GM21576 (cell line): ENCODE data around the gene ABCB8.
A peak's percentile ranks its signal among the peaks of the same experiment; 100 is the strongest.

Source experiments
- ATAC-seq: cut with Tn5 transposase; IDR thresholded peaks from one replicate; pipeline ENCODE4 v1.9.1; 2021; ENCODE audit warnings: mild to moderate bottlenecking, moderate library complexity; ENCODE audit not compliant: unreplicated experiment

The ABCB8 gene

DNA sequence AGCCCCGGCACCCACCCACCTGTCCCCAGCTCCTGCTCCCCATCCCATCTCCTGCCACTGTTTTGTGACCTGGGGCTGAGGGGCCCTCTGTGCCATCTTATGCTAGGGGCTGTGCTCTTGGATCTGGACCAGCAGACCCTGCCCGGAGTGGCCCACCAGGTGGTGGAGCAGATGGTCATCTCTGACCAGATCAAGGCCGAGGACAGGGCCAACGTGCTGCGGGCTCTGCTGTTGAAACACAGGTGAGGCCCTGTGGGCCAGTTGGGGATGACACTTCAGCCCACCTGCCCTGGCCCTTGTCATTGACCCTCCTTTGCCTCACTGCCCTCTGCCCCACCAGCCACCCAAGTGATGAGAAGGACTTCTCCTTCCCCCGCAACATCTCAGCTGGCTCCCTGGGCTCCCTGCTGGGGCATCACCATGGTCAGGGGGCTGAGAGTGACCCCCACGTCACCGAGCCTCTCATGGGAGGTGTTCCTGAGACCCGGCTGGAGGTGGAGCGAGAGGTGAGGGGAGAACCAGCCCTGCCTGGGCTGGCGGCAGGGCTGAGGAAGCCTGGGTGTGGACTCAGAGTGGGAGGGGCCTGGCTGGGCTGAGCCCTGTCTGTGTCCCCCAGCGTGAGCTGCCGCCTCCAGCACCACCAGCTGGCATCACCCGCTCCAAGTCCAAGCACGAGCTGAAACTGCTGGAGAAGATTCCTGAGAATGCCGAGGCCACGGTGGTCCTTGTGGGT is 41.8 kb downstream of the ABCB8 start:
- ATAC-seq, result no peak

DNA sequence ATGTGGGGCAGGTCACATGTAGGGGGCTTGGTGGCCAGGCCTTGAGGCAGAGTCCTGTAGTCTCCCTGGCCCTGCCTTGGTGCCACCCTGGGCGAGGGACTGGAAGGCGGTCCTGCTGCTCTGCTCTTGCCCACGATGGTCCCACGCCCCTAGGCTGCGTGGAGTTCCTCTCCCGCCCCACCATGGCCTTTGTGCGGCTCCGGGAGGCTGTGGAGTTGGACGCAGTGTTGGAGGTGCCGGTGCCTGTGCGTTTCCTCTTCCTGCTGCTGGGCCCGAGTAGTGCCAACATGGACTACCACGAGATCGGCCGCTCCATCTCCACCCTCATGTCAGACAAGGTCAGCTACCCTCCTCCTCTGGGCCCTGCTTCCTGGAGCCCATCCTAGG is 42.3 kb downstream of the ABCB8 start:
- no peak for ATAC-seq

DNA sequence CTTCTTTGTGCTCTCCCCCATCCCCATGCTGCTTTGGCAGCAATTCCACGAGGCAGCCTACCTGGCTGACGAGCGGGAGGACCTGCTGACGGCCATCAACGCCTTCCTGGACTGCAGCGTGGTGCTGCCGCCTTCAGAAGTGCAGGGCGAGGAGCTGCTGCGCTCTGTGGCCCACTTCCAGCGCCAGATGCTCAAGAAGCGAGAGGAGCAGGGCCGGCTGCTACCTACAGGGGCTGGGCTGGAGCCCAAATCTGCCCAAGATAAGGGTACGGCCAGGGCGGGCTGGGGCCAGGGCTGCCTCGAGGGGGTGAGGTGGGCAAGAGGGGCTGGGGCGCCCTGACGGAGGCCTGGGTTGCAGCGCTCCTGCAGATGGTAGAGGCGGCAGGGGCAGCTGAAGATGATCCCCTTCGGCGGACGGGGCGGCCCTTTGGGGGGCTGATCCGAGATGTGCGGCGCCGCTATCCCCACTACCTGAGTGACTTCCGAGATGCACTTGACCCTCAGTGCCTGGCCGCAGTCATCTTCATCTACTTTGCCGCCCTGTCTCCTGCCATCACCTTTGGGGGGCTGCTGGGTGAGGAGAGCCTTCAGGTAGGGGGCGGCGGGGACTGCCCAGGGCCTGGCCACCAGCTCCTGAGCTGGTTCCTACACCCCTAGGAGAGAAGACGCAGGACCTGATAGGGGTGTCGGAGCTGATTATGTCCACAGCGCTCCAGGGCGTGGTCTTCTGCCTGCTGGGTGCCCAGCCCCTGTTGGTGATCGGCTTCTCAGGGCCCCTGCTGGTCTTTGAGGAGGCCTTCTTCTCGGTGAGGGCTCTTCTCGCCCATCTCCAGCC is 43.0 kb downstream of the ABCB8 start:
- no peak for ATAC-seq

DNA sequence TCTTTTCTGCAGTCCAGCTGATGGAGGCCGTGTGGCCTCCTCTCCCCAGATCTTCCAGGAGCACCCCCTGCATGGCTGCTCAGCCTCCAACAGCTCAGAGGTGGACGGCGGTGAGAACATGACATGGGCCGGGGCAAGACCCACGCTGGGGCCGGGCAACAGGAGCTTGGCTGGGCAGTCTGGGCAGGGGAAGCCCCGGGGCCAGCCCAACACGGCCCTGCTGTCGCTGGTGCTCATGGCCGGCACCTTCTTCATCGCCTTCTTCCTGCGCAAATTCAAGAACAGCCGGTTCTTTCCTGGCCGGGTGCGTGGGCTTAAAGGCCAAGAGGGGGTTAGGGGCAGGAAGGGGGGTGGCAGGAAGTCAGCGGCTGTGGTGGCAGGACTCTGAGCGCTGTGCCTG is 45.7 kb downstream of the ABCB8 start:
- ATAC-seq, result no peak

DNA sequence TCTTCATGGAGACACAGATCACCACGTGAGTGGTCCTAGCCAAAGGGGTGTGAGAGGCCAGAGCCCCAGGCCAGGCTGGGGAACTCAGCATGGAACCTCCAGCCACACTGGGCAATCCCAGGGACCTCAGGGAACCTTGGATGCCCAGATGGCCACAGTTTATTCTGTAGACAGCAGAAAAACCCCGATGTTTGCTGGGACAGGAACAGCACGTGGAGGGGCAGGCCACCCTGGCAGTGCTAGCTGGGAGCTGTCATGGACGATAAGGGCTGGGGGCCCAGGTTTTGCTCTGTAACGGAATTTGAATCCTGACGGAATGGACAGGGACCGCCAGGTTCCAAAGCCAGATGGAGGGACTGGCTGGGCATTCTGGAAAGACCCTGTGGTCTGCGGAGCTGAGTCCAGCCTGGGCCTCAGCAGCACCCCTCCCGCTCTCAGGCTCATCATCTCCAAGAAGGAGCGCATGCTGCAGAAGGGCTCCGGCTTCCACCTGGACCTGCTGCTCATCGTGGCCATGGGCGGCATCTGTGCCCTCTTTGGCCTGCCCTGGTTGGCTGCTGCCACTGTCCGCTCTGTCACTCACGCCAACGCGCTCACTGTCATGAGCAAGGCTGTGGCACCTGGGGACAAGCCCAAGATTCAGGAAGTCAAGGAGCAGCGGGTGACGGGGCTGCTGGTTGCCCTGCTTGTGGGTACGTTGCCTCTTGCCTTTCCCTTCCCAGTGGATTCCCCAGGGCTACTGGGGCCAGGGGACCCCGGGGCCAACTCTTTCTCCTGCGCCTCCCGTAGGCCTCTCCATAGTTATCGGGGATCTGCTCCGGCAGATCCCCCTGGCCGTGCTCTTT is 46.8 kb downstream of the ABCB8 start:
- ATAC-seq, result no peak

DNA sequence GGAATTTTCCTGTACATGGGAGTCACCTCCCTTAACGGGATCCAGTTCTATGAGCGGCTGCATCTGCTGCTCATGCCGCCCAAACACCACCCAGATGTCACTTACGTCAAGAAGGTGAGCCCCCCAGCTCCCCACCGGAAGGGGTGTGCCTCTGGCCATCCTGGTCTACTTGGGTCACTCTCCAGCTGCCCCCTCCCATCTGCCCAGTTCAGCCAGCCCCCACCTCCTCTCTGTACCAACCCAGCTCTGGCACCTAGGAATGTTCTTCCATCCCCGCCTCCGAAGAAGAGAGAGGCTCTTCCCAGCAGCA is 47.4 kb downstream of the ABCB8 start:
- ATAC-seq, result no peak

DNA sequence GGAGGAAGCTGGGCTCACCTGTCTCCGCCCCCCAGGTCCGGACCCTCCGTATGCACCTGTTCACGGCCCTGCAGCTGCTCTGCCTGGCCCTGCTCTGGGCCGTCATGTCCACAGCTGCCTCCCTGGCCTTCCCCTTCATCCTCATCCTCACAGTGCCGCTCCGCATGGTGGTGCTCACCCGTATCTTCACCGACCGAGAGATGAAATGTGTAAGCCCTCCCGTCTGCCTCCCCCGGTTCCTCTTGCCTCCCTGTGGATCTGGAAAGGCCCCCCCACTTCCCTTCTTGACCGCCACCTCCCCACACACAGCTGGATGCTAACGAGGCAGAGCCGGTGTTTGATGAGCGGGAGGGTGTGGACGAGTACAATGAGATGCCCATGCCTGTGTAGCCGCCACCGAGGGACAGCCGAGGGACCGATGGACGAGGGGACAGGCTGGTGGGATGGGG is 47.8 kb downstream of the ABCB8 start:
- ATAC-seq, result no peak

DNA sequence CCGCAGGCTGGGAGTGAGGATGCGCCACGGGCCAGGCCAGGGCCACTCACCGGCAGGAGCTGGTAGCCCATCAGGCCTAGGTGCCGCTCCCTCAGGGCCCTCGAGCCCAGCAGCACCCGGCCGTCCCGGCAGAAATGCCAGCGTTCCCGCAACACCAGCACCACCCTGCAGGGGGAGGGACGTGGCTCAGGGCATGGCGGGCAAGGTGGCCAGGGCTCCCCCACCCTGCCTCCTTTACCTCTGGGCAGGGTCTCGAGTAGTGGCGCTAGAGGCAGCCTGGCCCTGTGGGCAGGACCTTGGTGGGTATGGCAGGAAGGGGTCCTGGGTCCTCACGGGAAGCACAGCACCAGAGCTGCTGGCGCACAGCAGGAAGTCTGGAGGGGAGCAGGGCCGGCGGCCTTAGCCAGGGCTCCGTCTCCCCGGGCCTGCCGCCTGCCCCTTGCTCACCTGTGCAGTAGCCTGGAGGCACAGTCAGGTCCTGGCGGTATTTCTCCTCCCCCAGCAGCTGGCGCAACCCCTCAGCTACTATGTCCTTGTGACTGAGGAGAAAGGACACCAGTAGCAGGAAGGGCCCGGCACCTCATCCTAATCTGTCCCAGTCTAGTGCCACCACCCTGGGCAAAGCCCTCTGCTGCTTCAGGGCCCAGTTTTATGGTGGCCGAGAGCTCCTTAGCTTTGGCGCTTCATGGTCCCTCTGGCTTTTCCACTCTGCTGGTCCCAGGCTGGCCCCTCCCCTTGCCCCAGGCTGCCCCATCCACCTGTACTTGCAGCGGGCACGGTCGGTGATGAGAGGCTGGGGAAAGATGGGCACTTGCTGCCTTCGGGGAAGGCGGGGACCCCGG is 48.8 kb downstream of the ABCB8 start:
- no peak for ATAC-seq

DNA sequence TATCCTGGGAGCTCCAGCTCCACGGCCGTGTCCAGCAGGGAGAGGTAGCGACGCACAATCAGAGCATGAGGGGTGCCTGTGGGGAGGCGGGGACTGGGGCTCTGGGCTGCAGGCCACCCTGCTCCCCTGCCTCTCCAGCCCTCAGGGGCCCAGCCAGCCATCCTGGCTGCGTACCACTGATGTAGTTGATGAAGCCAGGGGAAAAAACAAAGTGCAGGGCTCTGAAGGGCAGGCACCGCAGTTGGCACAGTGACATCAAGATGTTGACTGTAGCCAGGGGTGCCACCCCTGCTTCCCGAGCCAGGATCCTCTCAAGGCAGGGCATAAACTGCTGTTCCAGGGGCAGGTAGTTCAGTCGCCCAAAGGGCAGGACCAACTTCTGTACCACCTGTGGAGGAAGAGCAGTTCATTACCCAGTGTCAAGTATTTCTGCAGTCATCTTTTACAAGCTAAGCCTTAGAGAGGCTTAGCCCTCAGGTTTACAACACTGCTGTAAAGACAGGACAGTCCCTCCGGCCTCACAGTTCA is 49.5 kb downstream of the ABCB8 start:
- no peak for ATAC-seq

DNA sequence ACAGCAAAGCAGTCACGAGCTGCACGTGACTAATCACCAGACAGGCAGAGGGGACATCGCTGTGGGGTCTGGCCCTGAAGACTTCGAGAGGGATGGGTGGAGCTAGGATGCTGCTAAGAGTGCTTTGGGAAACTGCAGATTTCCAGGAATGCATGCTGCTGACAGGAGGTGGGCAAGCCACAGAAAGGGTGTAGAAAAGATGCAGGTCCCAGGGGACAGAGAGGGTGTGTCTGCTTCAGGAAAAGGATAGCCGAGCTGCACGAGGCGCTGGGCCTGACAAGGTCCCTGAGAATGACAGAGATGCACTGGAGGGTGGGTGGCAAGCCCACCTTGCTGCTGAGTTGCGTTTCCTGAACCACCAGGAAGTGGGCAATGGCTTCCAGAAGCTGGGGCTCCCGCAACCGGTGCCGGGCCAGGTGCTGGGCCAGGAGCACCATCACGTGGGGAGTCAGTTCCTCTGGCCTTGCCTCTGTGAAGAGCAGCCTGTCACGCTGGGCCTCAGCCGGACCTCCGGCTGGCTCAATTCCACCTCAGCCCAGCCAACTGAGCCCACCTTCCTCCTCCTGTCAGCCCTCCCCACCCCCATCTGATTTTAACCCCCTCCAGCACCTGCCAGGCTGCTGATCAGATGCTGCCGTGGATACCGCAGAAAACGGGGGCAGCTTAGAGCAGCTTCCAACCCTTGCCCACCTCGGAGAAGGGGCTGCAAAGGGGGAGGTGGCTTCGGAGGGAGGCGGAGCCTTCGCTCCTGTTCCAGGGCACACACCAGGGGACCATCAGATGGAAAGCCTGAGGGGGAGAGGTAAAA is 50.2 kb downstream of the ABCB8 start:
- no peak for ATAC-seq

DNA sequence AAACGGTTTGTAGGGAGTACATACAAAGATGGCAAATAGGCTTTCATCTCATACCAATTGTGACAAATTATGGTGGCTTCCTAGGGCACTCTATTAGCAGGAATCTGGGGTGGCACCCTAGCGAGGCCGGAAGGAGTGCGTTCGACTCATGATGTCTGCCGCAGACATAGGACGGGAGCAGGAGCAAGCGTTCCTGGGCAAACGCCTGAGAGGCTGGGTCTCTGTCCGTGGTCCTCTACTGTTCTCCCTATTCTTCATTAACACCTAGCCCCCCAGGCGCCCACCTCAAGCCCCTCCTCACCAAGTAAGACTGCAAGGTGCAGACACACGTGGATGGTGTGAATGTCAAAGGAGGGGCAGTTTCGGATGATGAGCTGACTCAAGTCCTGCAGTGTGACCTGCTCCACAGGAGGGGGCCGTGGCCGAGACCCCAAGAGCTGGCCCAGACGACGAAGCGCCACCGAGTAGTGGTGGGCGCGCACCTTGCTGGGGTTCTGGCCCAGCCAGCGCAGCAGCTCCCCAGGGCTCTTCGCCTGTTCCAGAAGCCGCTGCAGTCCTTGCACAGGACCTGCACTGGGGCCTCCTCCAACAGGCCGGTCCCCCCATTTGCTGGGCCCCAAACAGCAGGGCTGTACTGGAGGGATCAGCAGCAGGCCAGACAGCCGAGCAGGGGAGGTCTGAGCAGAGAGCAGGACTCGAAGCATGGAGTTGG is 51.1 kb downstream of the ABCB8 start:
- ATAC-seq, result no peak

DNA sequence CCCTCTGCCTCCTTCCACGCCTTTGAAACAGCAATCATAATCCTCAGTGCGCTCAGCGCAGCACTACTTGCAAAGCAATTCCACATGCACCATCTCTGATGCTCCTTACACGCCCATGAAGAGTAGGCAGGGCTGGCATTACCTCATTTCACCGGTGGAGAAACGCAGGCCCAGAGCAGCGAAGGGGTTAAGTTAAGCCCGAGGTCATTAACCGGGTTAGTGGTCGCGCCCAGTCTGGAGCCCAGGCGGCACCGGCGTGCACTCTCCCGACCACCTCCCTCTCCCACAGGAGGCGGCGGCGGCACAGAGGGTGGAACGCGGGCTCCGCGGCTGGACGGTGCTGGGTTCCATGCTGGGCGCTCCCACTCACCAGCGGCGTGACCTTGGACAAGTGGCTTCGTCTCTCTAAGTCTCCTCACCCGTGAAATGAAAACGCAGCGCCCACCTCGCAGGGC is 51.8 kb downstream of the ABCB8 start:
- no peak for ATAC-seq

DNA sequence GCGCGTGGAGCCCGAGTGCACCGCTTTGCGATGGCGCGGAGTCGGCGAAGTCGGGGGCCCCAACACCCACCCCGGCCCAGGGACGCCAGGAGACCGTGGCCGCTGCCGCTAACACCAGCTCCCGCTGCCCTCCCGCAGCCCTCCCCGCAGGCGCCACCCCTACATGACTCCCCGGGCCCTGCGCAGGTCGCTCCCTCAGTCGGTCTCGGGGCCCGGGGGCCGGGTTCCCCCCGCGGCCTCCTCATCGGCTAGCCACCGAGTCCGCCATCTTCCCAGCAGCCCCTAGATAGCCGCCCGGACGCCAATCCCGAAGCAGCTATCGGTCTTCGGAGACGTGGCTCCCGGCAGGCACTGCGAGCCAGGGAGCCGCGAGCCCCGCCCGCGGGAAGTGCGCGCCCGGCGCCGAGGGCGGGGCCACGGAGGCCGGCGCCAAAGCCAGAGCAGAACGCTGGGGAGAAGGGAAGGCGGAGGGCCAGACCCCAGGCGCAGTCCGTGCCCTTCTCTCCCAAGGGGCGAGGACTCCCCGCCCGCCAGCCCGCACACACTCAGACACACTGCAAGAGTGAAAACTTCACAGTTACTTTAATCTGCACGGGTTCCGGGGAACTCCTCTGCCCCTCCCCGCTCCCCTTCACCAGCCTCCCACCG is 52.4 kb downstream of the ABCB8 start, which contains the start of gene FASTK:
TSS of gene FASTK (minus strand) at position 288 of the 648 bp plus-strand sequence. CDS start at position 245, 43 bp downstream.
- ATAC-seq, result peak; percentile 75

DNA sequence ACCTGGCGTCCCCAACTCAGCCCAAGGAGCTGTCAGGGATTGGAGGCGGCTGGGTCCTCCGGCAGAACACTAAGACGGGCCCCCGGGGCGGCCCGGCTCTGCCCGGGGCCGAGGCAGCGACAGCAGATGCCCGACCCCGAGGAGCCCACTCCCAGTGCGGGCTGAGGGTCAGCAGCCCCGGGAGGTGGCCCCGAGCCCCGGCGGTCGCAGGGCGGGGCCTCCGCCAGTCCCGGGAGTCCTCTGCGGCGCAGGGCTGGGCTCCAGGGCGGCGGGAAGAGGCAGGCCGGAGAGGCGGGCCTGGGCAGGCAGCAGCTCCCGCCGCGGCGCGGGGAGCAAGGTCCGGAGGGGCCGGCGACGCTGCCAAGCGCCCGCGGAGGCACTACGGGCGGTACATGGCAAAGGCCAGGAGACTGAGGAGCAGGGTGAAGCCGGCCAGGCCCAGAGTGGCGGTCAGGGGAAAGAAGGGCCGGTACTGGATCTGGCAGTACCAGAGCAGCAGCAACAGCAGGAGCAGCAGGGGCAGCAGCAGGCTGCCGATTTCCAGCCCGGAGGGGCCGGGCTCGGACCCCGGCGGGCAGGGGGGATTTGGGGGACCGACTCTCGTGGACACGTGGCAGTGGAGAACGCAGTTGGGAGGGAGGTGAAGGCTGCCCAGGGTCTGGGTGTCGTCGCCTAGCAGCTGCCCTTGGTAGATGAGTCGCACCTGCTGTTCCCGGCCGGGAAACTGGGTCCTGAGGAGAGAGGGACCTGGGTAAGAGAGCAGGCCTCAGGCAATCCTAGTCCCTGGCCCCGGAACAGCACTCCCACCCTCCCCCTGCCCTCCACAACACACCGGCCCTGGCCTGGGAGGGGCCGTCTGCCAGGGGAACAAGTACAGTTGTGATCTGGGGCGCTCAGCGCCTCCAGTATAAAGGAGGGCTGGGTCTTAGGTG is 53.2 kb downstream of the ABCB8 start:
- no peak for ATAC-seq

DNA sequence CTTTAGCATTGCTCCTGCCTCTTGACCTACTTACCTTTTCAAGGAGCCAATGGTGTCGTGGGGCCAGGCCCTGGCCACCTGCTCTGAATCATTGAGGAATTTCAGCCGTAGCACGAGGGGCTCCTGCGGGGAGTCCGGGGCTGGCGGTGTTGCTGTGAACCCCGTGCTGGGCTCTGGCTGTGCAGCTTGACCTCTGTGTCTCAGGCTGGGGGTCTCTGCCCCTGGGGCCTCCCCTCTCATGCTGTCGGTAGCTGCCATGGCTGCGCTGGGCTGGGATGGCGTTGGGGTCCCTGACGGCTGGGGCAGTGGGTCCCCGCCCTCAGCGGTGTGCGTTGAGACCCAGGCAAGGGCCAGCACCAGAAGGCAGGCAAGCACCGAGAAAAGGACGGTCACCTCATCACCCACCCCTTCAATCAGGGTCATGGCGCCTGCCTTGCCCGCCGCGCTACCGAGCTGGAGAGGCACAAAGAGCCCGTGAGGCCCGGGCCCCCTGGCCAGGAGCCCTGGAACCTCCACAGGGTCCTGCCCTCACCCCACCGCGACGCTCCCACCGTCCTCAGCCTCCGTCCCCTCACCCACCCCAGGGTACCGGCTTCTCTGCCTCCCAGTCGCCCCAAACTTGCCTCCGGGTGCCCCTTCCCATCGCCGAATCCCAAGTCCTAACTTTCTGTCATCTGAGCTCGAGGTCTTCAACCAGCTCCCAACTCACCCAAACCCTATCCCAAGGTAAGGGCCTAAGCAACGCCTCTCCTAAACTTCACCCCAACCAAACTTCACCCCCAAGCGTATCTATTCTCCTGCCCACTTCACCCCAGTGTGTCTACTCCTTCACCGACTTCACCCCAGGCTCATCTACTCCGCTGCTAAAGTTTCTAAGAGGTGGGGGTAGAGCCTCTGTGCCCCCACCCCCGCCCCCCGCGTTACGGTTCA is 54.2 kb downstream of the ABCB8 start:
- ATAC-seq, result no peak
